Activated B cell treated with CpG ODN at 0.5 μM for 24 hours (primary cell): Measurements from ENCODE around the gene ATP10B. TPM values are rescaled to one million over a fixed set of nuclear protein-coding genes. Genes with fewer than 3 reads are reported as not detected.

Source experiments
- ATAC-seq: fragments of 200-7000 bp; cut with Tn5 transposase; one replicate; pipeline ENCODE4 v1.10.0; 2021; ENCODE audit warnings: low read depth, mild to moderate bottlenecking, moderate library complexity
- CTCF ChIA-PET: fragments of 350-600 bp; sonication (Branson Sonifier 250); formaldehyde crosslinking; loops from one replicate; lab custom pipeline; 2021; ENCODE audit warnings: antibody characterized with exemption; lab: Charles Lee
- POLR2A ChIA-PET: fragments of 350-600 bp; sonication (Branson Sonifier 250); formaldehyde crosslinking; loops from one replicate; lab custom pipeline; 2021; ENCODE audit warnings: antibody characterized with exemption; lab: Charles Lee
- DNase-seq: peaks from one replicate; pipeline ENCODE4 v3.0.0; 2022
- H3K27ac Mint-ChIP-seq: one replicate; pipeline ENCODE4 v1.8.0; 2020; ENCODE audit warnings: mixed read lengths
- H3K27me3 Mint-ChIP-seq: one replicate; pipeline ENCODE4 v1.8.0; 2021; ENCODE audit warnings: mixed read lengths
- H3K36me3 Mint-ChIP-seq: one replicate; pipeline ENCODE4 v1.8.0; 2021; ENCODE audit warnings: low read depth, mixed read lengths
- H3K4me1 Mint-ChIP-seq: one replicate; pipeline ENCODE4 v1.8.0; 2021; ENCODE audit warnings: mixed read lengths
- H3K4me3 Mint-ChIP-seq: one replicate; pipeline ENCODE4 v1.8.0; 2020; ENCODE audit warnings: mild to moderate bottlenecking, mixed read lengths
- H3K9me3 Mint-ChIP-seq: one replicate; pipeline ENCODE4 v1.8.0; 2020; ENCODE audit warnings: mixed read lengths
- CTCF ChIP-seq: fragments of 200-600 bp; IDR thresholded peaks from one replicate; pipeline ENCODE4 v1.8.0; 2022; ENCODE audit warnings: antibody characterized with exemption, mild to moderate bottlenecking
- intact Hi-C: fragments of 100-400 bp; cut with micrococcal nuclease; formaldehyde crosslinking; loops from one replicate; pipeline ENCODE4 v1.15.1; 2024
- total RNA-seq: library from RNA; stranded (reverse); gene quantifications from 2 replicates; pipeline ENCODE4 v1.2.3, GENCODE V29; 2022

ATP10B gene
- total RNA-seq, 1 donor from 2014 or later, result not detected

DNA sequence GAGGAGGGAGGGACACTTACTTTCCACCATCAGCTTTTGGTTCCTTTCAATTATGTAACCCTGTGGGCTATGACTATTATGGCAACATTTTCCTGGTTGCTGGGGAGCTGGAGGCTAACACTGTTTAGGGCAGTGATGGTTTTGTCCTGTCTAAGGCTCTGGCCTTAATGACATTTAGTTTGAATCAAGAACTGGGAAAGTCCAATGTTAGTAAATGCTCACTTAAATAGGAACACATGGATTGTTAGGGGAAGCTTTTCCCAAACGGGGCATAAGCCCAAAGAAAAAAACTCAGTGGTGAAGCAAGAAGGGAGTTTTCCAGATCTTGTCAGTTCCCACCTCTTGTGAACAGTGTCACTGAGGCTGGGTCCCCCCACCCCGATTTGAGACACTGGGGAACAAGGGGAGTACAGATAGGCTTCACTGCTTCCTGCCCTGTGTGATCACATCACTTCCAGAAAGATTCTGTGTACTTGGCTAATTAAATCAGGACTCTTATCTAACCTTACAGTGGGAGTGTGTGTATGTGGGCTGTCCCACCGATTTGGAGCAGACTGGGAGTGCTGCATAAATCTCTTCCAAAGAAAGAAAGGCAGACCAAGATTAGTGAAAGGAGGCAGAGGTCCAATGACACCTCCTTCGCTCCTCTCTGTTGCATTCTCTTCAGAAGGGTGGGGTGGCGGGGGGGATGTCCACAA lies 223.9 kb downstream of the ATP10B start:
- ChIA-PET CTCF (no interaction called here), POLR2A (no interaction called here)
- H3K36me3 Mint-ChIP-seq, result no peaks in the 10 kb centered on the region
- no peak overlapping the region for H3K4me3 Mint-ChIP-seq
- TF ChIP-seq CTCF, result no peak
- intact Hi-C loops, result no loop called here
- H3K9me3 Mint-ChIP-seq, result no peaks in the 10 kb centered on the region
- DNase-seq (no peak), ATAC-seq (no peak)
- peaks cover 8% of the 10 kb centered on the region for H3K27me3 Mint-ChIP-seq
- no peaks in the 10 kb centered on the region for H3K4me1 Mint-ChIP-seq
- H3K27ac Mint-ChIP-seq, result no peak overlapping the region

DNA sequence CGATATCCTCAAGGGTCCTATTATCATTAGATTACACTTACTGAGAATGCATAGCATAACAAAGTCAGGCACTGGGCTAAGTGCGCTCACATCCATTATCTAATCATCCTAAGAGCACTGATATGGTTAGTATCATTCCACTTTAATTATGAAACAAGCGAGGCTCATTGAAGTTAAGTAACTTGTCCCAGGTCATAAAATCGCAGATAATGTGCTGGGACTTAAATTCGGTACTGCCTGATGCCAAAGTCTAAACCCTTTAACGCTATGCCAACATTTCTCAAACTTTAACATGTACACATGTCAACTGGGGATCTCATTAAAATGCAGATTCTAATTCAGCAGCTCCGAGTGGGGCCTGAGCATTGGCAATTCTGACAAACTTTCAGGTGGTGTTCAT lies 225.7 kb downstream of the ATP10B start:
- ATAC-seq (no peak), DNase-seq (no peak)
- Mint-ChIP-seq H3K27ac (no peak overlapping the region), H3K9me3 (no peaks in the 10 kb centered on the region), H3K36me3 (no peaks in the 10 kb centered on the region), H3K27me3 (peaks cover 13% of the 10 kb centered on the region), H3K4me1 (no peaks in the 10 kb centered on the region), H3K4me3 (no peak overlapping the region)
- ChIA-PET CTCF (no interaction called here), POLR2A (no interaction called here)
- no peak for TF ChIP-seq CTCF
- intact Hi-C loops, result no loop called here

GRCh38 chr5:160621526-160621925 lies 230.5 kb downstream of the ATP10B start:
- H3K36me3 Mint-ChIP-seq, result no peaks in the 10 kb centered on the region
- CTCF ChIA-PET, result no interaction called here
- no peak overlapping the region for H3K4me3 Mint-ChIP-seq
- intact Hi-C loops, result no loop called here
- peaks cover 6% of the 10 kb centered on the region for H3K27me3 Mint-ChIP-seq
- no peak overlapping the region for H3K27ac Mint-ChIP-seq
- TF ChIP-seq CTCF, result no peak
- DNase-seq (no peak), ATAC-seq (no peak)
- POLR2A ChIA-PET, result no interaction called here
- H3K9me3 Mint-ChIP-seq, result no peaks in the 10 kb centered on the region
- no peaks in the 10 kb centered on the region for H3K4me1 Mint-ChIP-seq

DNA sequence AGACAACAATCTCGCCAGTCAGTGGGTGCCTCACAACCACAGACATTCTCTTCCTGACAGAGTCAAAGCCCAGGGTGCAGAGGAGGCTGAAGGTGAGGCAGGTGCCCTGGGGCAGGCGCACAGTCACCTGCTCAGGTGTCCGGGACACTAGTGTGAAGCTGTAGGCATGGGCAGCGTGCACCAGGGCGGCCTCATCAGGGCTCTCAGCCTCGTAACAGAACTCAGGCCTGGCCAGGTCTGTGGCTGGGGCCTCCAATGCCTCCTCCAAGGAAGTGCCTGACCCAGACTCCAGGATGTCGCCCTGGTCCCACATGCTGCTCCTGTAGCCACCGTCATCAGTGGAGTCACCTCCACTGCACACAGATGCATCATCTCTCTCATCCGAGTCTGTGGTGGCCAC lies 231.6 kb downstream of the ATP10B start:
- intact Hi-C loops, result no loop called here
- no peak for TF ChIP-seq CTCF
- Mint-ChIP-seq H3K4me3 (no peak overlapping the region), H3K27ac (no peak overlapping the region), H3K36me3 (no peaks in the 10 kb centered on the region), H3K4me1 (no peaks in the 10 kb centered on the region), H3K9me3 (no peaks in the 10 kb centered on the region), H3K27me3 (peaks cover 6% of the 10 kb centered on the region)
- POLR2A ChIA-PET, result no interaction called here
- CTCF ChIA-PET, result no interaction called here
- no peak for ATAC-seq
- DNase-seq, result no peak

DNA sequence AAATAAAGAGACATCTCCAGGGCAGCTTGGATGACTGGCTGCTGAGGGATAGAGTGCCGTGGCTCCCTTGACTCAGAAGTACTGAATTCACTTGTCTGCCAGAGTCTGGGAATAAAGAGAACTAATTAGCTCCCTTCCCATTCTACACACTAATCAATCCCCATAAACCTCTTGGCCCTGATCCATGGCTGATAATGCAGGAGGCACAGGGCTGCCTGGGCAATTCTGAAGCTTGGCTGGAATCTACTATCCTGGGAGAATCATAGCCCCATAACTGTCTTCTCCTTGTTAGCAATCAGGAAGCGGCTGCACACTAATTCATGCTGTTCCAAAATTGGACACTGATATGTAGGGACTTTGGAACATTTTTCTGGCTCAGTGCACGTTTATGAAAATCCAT lies 232.6 kb downstream of the ATP10B start:
- no peaks in the 10 kb centered on the region for H3K9me3 Mint-ChIP-seq
- no peak for TF ChIP-seq CTCF
- no peak overlapping the region for H3K27ac Mint-ChIP-seq
- DNase-seq (no peak), ATAC-seq (no peak)
- no peaks in the 10 kb centered on the region for H3K4me1 Mint-ChIP-seq
- CTCF ChIA-PET, result interaction anchor here (0.9 kb wide), 1 partner anchor 112 kb away, joined by 3 read pairs; no protein-coding TSS in a partner anchor
- H3K36me3 Mint-ChIP-seq, result no peaks in the 10 kb centered on the region
- POLR2A ChIA-PET, result no interaction called here
- no peak overlapping the region for H3K4me3 Mint-ChIP-seq
- H3K27me3 Mint-ChIP-seq, result peaks cover 7% of the 10 kb centered on the region
- intact Hi-C loops, result no loop called here
